A673 (cell line): ENCODE data around the gene HIGD1A. TPM values are rescaled to one million over a fixed set of nuclear protein-coding genes. Genes with fewer than 3 reads are reported as not detected.

Experiments
- BruUV-seq: library from RNA; stranded (reverse); fragments of 400-500 nt; replicated peaks from 2 replicates; lab custom pipeline; 2021; lab: Mats Ljungman, UMichigan
- CTCF ChIA-PET: fragments of 300-600 bp; sonication (Branson Sonifier 250); formaldehyde crosslinking; loops from one replicate; lab custom pipeline; 2022; ENCODE audit warnings: antibody characterized with exemption; lab: Charles Lee
- POLR2A ChIA-PET: fragments of 300-600 bp; sonication (Branson Sonifier 250); formaldehyde crosslinking; loops from one replicate; lab custom pipeline; 2022; ENCODE audit warnings: antibody characterized with exemption; ENCODE audit not compliant: low non-redundant PET; lab: Charles Lee
- DNase-seq: peaks from one replicate; pipeline ENCODE4 v3.0.0-alpha.2; 2015; ENCODE audit warnings: low spot score
- H3K27ac ChIP-seq: fragments of 200-600 bp; sonication (generic); 2 replicates; pipeline ENCODE4 v1.5.1; 2016; ENCODE audit warnings: mixed run types, low read depth, mild to moderate bottlenecking, mixed read lengths, antibody characterized with exemption, low read length; ENCODE audit not compliant: poor library complexity, severe bottlenecking
- H3K27me3 ChIP-seq: fragments of 200-600 bp; sonication (generic); replicated peaks from 2 replicates; pipeline ENCODE4 v1.6.1; 2017; ENCODE audit warnings: mixed run types, low read depth, mild to moderate bottlenecking, mixed read lengths, antibody characterized with exemption, low read length; ENCODE audit not compliant: insufficient read depth, poor library complexity
- H3K36me3 ChIP-seq: fragments of 200-600 bp; sonication (generic); 2 replicates; pipeline ENCODE4 v1.6.1; 2016; ENCODE audit warnings: mixed run types, mild to moderate bottlenecking, mixed read lengths, antibody characterized with exemption, low read length; ENCODE audit not compliant: insufficient read depth, poor library complexity, severe bottlenecking
- H3K4me1 ChIP-seq: fragments of 200-600 bp; sonication (generic); 2 replicates; pipeline ENCODE4 v1.6.1; 2017; ENCODE audit warnings: mixed run types, mild to moderate bottlenecking, mixed read lengths, antibody characterized with exemption, low read length; ENCODE audit not compliant: insufficient read depth, poor library complexity, severe bottlenecking
- H3K4me3 ChIP-seq: fragments of 200-600 bp; sonication (generic); 2 replicates; pipeline ENCODE4 v1.5.1; 2016; ENCODE audit warnings: low read depth, mixed run types, mild to moderate bottlenecking, mixed read lengths, low read length; ENCODE audit not compliant: poor library complexity, severe bottlenecking
- H3K9me3 ChIP-seq: fragments of 200-600 bp; sonication (generic); 2 replicates; pipeline ENCODE4 v1.6.1; 2016; ENCODE audit warnings: mixed run types, low read depth, mild to moderate bottlenecking, mixed read lengths, antibody characterized with exemption, low read length; ENCODE audit not compliant: poor library complexity, severe bottlenecking
- EZH2 ChIP-seq: fragments of 200-600 bp; sonication (generic); IDR thresholded peaks from 2 replicates; pipeline ENCODE4 v1.6.1; 2017; ENCODE audit warnings: borderline replicate concordance, low read depth, mild to moderate bottlenecking, mixed read lengths, antibody characterized with exemption, low read length; ENCODE audit not compliant: poor library complexity, severe bottlenecking
- intact Hi-C: fragments of 100-400 bp; cut with micrococcal nuclease; formaldehyde crosslinking; loops from one replicate; pipeline ENCODE4 v1.10.0; 2022; ENCODE audit not compliant: unreplicated experiment
- total RNA-seq: library from RNA; stranded (reverse); gene quantifications from 2 replicates; pipeline ENCODE4 v1.2.3, GENCODE V29; 2021
- TF ChIP-seq, protein P1 (sequence below): fragments of 300-800, 200-600 bp; sonication (generic); conservative IDR thresholded peaks from 2 replicates; pipeline ENCODE4 v1.5.1; 2017; ENCODE audit warnings: low read depth, mild to moderate bottlenecking, antibody characterized with exemption, low read length, moderate library complexity, mixed read lengths

The HIGD1A gene
- total RNA-seq, 1 experiment from 2014 or later: 50.6 TPM

- no peaks in the 10 kb centered on the region for H3K36me3 ChIP-seq
- H3K4me3 ChIP-seq: no peak overlapping the region
- no peak overlapping the region for H3K27ac ChIP-seq
- peak; percentile 47 for DNase-seq
- no TSS peak for BruUV-seq
- TF ChIP-seq, protein P1, sequence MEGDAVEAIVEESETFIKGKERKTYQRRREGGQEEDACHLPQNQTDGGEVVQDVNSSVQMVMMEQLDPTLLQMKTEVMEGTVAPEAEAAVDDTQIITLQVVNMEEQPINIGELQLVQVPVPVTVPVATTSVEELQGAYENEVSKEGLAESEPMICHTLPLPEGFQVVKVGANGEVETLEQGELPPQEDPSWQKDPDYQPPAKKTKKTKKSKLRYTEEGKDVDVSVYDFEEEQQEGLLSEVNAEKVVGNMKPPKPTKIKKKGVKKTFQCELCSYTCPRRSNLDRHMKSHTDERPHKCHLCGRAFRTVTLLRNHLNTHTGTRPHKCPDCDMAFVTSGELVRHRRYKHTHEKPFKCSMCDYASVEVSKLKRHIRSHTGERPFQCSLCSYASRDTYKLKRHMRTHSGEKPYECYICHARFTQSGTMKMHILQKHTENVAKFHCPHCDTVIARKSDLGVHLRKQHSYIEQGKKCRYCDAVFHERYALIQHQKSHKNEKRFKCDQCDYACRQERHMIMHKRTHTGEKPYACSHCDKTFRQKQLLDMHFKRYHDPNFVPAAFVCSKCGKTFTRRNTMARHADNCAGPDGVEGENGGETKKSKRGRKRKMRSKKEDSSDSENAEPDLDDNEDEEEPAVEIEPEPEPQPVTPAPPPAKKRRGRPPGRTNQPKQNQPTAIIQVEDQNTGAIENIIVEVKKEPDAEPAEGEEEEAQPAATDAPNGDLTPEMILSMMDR: no peak
- no peaks in the 10 kb centered on the region for H3K9me3 ChIP-seq
- intact Hi-C loops: loop anchor here (10.0 kb wide), 1 partner anchor 171 kb away; no protein-coding TSS in a partner anchor
- ChIA-PET CTCF (interaction anchor here (0.8 kb wide), 1 partner anchor 208 kb away, joined by 3 read pairs; no protein-coding TSS in a partner anchor), POLR2A (no interaction called here)
- peaks cover 6% of the 10 kb centered on the region for H3K4me1 ChIP-seq
- H3K27me3 ChIP-seq: no peaks in the 10 kb centered on the region
These were observed 59.0 kb downstream of the HIGD1A start for GRCh38 chr3:42745291-42745745.

- Histone ChIP-seq H3K4me1 (peaks cover 6% of the 10 kb centered on the region), H3K36me3 (no peaks in the 10 kb centered on the region), H3K9me3 (no peaks in the 10 kb centered on the region), H3K4me3 (no peak overlapping the region), H3K27me3 (no peaks in the 10 kb centered on the region), H3K27ac (no peak overlapping the region)
- CTCF ChIA-PET: no interaction called here
- POLR2A ChIA-PET: no interaction called here
- no peak for DNase-seq
- no peak for TF ChIP-seq EZH2
- TF ChIP-seq, protein P1: no peak
- intact Hi-C loops: loop anchor here (10.0 kb wide), 1 partner anchor 169 kb away; no protein-coding TSS in a partner anchor
- no TSS peak for BruUV-seq
These were observed 60.9 kb downstream of the HIGD1A start for GRCh38 chr3:42743204-42743995.

DNA sequence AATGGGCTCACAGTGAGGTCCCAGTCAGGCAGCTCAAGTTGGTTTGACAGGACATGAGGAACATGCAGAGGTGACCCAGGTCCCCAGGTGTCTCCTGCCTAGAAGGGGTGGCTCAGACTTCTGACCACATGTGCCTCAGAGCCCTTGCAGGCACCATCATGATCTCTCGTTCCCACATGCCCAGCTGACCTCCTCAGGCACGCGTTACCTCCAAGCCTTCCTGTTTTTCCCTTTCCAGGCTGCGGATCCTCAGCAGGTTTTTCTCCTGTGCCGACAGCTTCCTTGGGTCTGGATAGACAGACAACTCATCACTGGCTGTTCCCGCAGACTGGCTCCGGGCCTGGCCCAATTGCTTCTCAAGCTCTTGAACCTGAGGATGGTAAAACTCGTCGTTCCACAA is 61.6 kb downstream of the HIGD1A start:
- no TSS peak for BruUV-seq
- intact Hi-C loops: loop anchor here (10.0 kb wide), 1 partner anchor 168 kb away; no protein-coding TSS in a partner anchor
- TF ChIP-seq EZH2: no peak
- TF ChIP-seq, protein P1: no peak
- H3K4me1 ChIP-seq: peaks cover under 1% of the 10 kb centered on the region
- H3K36me3 ChIP-seq: no peaks in the 10 kb centered on the region
- no peaks in the 10 kb centered on the region for H3K27me3 ChIP-seq
- H3K9me3 ChIP-seq: no peaks in the 10 kb centered on the region
- H3K27ac ChIP-seq: no peak overlapping the region
- H3K4me3 ChIP-seq: no peak overlapping the region
- POLR2A ChIA-PET: no interaction called here
- CTCF ChIA-PET: no interaction called here
- no peak for DNase-seq
